CD4-positive, alpha-beta memory T cell (primary cell): Measurements from ENCODE around the gene MICB. TPM values are rescaled to one million over a fixed set of nuclear protein-coding genes. Genes with fewer than 3 reads are reported as not detected.
A peak's percentile ranks its signal among the peaks of the same experiment; 100 is the strongest.

Experiments
- CTCF ChIA-PET: fragments of 350-600 bp; sonication (Branson Sonifier 250); formaldehyde crosslinking; loops from one replicate; lab custom pipeline; 2021; ENCODE audit warnings: inconsistent platforms; ENCODE audit not compliant: partially characterized antibody; lab: Charles Lee
- POLR2A ChIA-PET: fragments of 350-600 bp; sonication (Branson Sonifier 250); formaldehyde crosslinking; loops from one replicate; lab custom pipeline; 2021; ENCODE audit not compliant: partially characterized antibody; lab: Charles Lee
- DNase-seq, 5 donors: peaks; one replicate each; pipeline versions ENCODE4 v3.0.0 to v3.0.0-alpha.2; 2020 to 2022; ENCODE audit warnings: mixed read lengths in 1 of 5
- H3K27ac ChIP-seq: one replicate; pipeline ENCODE4 v1.7.0; 2013; ENCODE audit warnings: low read depth, low read length
- H3K27me3 ChIP-seq: 2 replicates; pipeline ENCODE4 v1.7.0; 2013; ENCODE audit warnings: mild to moderate bottlenecking, low read length, moderate library complexity; ENCODE audit not compliant: insufficient read depth
- H3K36me3 ChIP-seq: 2 replicates; pipeline ENCODE4 v1.7.0; 2013; ENCODE audit warnings: mild to moderate bottlenecking, low read length, moderate library complexity; ENCODE audit not compliant: insufficient read depth
- H3K4me1 ChIP-seq: 2 replicates; pipeline ENCODE4 v1.7.0; 2013; ENCODE audit warnings: mild to moderate bottlenecking, low read length, moderate library complexity; ENCODE audit not compliant: insufficient read depth
- H3K4me3 ChIP-seq, 2 donors: one replicate each; pipeline ENCODE4 v1.7.0; 2013; ENCODE audit warnings: low read length in 2 of 2, mild to moderate bottlenecking in 1 of 2
- H3K9me3 ChIP-seq, 2 donors: one replicate each; pipeline ENCODE4 v1.7.0; 2013; ENCODE audit warnings: low read length in 2 of 2, control low read depth in 1 of 2; ENCODE audit not compliant: control insufficient read depth in 1 of 2
- H3K27ac Mint-ChIP-seq, 7 donors: one replicate each; pipeline ENCODE4 v1.8.0; 2020 to 2021; ENCODE audit warnings: mixed read lengths in 7 of 7, mild to moderate bottlenecking in 6 of 7, inconsistent platforms in 3 of 7, moderate library complexity in 3 of 7
- H3K27me3 Mint-ChIP-seq, 2 donors: one replicate each; pipeline ENCODE4 v1.8.0; 2020 to 2021; ENCODE audit warnings: mixed read lengths in 2 of 2
- H3K36me3 Mint-ChIP-seq, 2 donors: one replicate each; pipeline ENCODE4 v1.8.0; 2020 to 2021; ENCODE audit warnings: mixed read lengths in 2 of 2, inconsistent platforms in 1 of 2, mild to moderate bottlenecking in 1 of 2
- H3K4me1 Mint-ChIP-seq, 4 donors: one replicate each; pipeline ENCODE4 v1.8.0; 2020 to 2021; ENCODE audit warnings: mixed read lengths in 4 of 4, mild to moderate bottlenecking in 1 of 4
- H3K4me3 Mint-ChIP-seq, 8 donors: one replicate each; pipeline ENCODE4 v1.8.0; 2020 to 2021; ENCODE audit warnings: mixed read lengths in 8 of 8, mild to moderate bottlenecking in 7 of 8, moderate library complexity in 6 of 8, inconsistent platforms in 3 of 8
- H3K9me3 Mint-ChIP-seq, 8 donors: one replicate each; pipeline ENCODE4 v1.8.0; 2020 to 2021; ENCODE audit warnings: mixed read lengths in 8 of 8, mild to moderate bottlenecking in 5 of 8, inconsistent platforms in 3 of 8, moderate library complexity in 1 of 8
- intact Hi-C: fragments of 100-400 bp; cut with micrococcal nuclease; formaldehyde crosslinking; loops from one replicate; pipeline ENCODE4 v1.15.1; 2023
- polyA plus RNA-seq, 2 donors: library from polyadenylated mRNA; unstranded; fragments of 300-500 nt; fragmentation: Illumina TruSeq; gene quantifications; one replicate each; pipeline ENCODE4 v1.2.3, GENCODE V29; 2021
- total RNA-seq, 2 experiments: library from RNA; stranded (reverse); gene quantifications; one replicate each; pipeline ENCODE4 v1.2.3, GENCODE V29; 2021

MICB gene
- total and polyA plus RNA-seq, 4 experiments from 2014 or later = 8.0 to 26.3 (median 16.5) TPM

GRCh38 chr6:31466466-31466865 lies 31.5 kb upstream of the MICB start:
- POLR2A ChIA-PET = interaction anchor here (1.6 kb wide), 1 partner anchor 23 kb away, joined by 3 read pairs; no protein-coding TSS in a partner anchor
- peak overlapping the region; percentile 97 to 100 (median 100) for H3K4me3 Mint-ChIP-seq
- intact Hi-C loops = no loop called here

GRCh38 chr6:31467151-31467550 lies 30.8 kb upstream of the MICB start:
- no peaks in the 10 kb centered on the region for H3K9me3 ChIP-seq

More at GRCh38 chr6:31466466-31466865, 31.5 kb upstream of the MICB start:
- DNase-seq = no peak
- no peaks in the 10 kb centered on the region for H3K27me3 Mint-ChIP-seq
- CTCF ChIA-PET = interaction anchor here (1.2 kb wide), 1 partner anchor 10 kb away, joined by 3 read pairs; no protein-coding TSS in a partner anchor
- peaks cover 18 to 78% of the 10 kb centered on the region in 2 donors for H3K36me3 Mint-ChIP-seq
- Histone ChIP-seq H3K27ac (peak overlapping the region; percentile 99), H3K27me3 (no peaks in the 10 kb centered on the region), H3K4me1 (peaks cover 88% of the 10 kb centered on the region), H3K9me3 (no peaks in the 10 kb centered on the region), H3K4me3 (peak overlapping the region in 1 of 2 donors; percentile 82), H3K36me3 (peaks cover 5% of the 10 kb centered on the region)
- peaks cover 0 to 1% (median 0%) of the 10 kb centered on the region in 8 donors for H3K9me3 Mint-ChIP-seq
- peaks cover 75 to 97% (median 85%) of the 10 kb centered on the region in 4 donors for H3K4me1 Mint-ChIP-seq
- H3K27ac Mint-ChIP-seq = peak overlapping the region; percentile 60 to 100 (median 99)

DNA sequence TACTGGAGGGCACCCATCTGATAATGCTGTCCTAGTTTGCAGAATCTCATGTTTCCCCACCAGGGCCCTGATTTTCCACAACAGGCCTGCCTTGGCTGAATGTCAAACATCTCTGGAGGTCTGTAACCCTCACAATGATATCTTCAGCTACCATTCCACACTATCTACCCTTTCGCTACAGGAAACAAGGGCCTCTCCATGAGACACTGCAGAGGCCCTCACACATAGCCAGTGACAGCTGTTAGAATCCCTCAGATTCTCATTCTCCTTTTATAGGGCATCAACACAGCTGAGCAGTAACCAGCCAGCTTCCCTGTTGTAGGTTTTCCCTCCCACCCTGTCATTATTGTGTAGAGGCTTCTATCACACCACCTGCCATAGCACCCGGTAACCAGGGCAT lies 29.6 kb upstream of the MICB start:
- no peaks in the 10 kb centered on the region for H3K27me3 ChIP-seq
- peaks cover 5% of the 10 kb centered on the region for H3K36me3 ChIP-seq
- Mint-ChIP-seq H3K27me3 (no peaks in the 10 kb centered on the region), H3K27ac (peak overlapping the region in 4 of 7 donors; percentile 43 to 100 (median 78)), H3K4me3 (peak overlapping the region in 6 of 8 donors; percentile 5 to 100 (median 65)), H3K9me3 (peaks cover 0 to 1% (median 0%) of the 10 kb centered on the region in 8 donors), H3K36me3 (peaks cover 18 to 76% of the 10 kb centered on the region in 2 donors), H3K4me1 (peaks cover 80 to 97% (median 89%) of the 10 kb centered on the region in 4 donors)
- ChIA-PET POLR2A (interaction anchor here (0.7 to 1.5 kb wide), 3 partner anchors 8 to 73 kb away, joined by 3 to 4 read pairs (median 4); partner anchors contain the start of gene DDX39B), CTCF (interaction anchor here (0.7 to 1.4 kb wide), 3 partner anchors 29 to 130 kb away, joined by 3 read pairs; no protein-coding TSS in a partner anchor)
- DNase-seq = no peak
- no peak overlapping the region for H3K27ac ChIP-seq
- H3K9me3 ChIP-seq = no peaks in the 10 kb centered on the region
- H3K4me3 ChIP-seq = no peak overlapping the region
- peaks cover 93% of the 10 kb centered on the region for H3K4me1 ChIP-seq
- intact Hi-C loops = no loop called here

More at GRCh38 chr6:31467151-31467550, 30.8 kb upstream of the MICB start:
- peak overlapping the region; percentile 50 to 100 (median 98) for H3K4me3 Mint-ChIP-seq
- ChIA-PET POLR2A (interaction anchor here (1.5 to 1.6 kb wide), 2 partner anchors 9 to 22 kb away, joined by 3 to 4 read pairs; no protein-coding TSS in a partner anchor), CTCF (no interaction called here)
- intact Hi-C loops = no loop called here
- H3K27ac Mint-ChIP-seq = peak overlapping the region; percentile 42 to 100 (median 93)
- peaks cover 0 to 1% (median 0%) of the 10 kb centered on the region in 8 donors for H3K9me3 Mint-ChIP-seq
- peak overlapping the region; percentile 99 for H3K27ac ChIP-seq
- DNase-seq = no peak
- H3K27me3 Mint-ChIP-seq = no peaks in the 10 kb centered on the region
- H3K4me3 ChIP-seq = no peak overlapping the region
- peaks cover 76 to 97% (median 86%) of the 10 kb centered on the region in 4 donors for H3K4me1 Mint-ChIP-seq
- H3K36me3 Mint-ChIP-seq = peaks cover 18 to 81% of the 10 kb centered on the region in 2 donors
- peaks cover 5% of the 10 kb centered on the region for H3K36me3 ChIP-seq
- H3K4me1 ChIP-seq = peaks cover 88% of the 10 kb centered on the region
- no peaks in the 10 kb centered on the region for H3K27me3 ChIP-seq

DNA sequence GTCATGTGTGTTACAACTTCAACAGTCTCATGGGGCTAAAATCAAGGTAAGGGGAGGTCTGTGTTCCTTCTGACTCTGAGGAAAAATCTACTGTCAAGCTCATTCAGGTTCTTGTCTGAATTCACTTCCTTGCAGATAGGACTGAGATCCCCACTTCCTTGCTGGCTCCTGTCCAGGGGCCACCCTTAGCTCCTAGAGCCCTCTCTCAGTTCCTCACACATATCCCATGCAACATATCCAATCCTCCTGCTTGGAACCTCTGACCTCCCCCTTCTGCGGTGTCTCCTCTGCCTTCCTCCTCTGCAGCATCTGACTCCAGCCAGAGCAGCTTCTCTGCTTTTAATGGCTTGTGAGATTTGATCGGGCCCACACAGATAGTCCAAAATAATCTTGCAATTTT lies 27.1 kb upstream of the MICB start:
- H3K9me3 Mint-ChIP-seq = no peaks in the 10 kb centered on the region
- no peak overlapping the region for H3K27ac ChIP-seq
- H3K27me3 Mint-ChIP-seq = no peaks in the 10 kb centered on the region
- H3K4me3 Mint-ChIP-seq = peak overlapping the region in 5 of 8 donors; percentile 21 to 73 (median 56)
- H3K27me3 ChIP-seq = no peaks in the 10 kb centered on the region
- CTCF ChIA-PET = no interaction called here
- H3K36me3 ChIP-seq = no peaks in the 10 kb centered on the region
- POLR2A ChIA-PET = interaction anchor here (0.5 to 2.9 kb wide), 6 partner anchors 9 to 72 kb away, joined by 3 to 24 read pairs (median 4); no protein-coding TSS in a partner anchor
- peaks cover 91% of the 10 kb centered on the region for H3K4me1 ChIP-seq
- DNase-seq = no peak
- no peaks in the 10 kb centered on the region for H3K9me3 ChIP-seq
- H3K36me3 Mint-ChIP-seq = peaks cover 0 to 60% of the 10 kb centered on the region in 2 donors
- H3K27ac Mint-ChIP-seq = peak overlapping the region in 6 of 7 donors; percentile 33 to 85 (median 70)
- intact Hi-C loops = no loop called here
- peaks cover 76 to 99% (median 92%) of the 10 kb centered on the region in 4 donors for H3K4me1 Mint-ChIP-seq
- H3K4me3 ChIP-seq = no peak overlapping the region

GRCh38 chr6:31471711-31472110 lies 26.2 kb upstream of the MICB start:
- Mint-ChIP-seq H3K27me3 (no peaks in the 10 kb centered on the region), H3K27ac (peak overlapping the region; percentile 50 to 85 (median 80)), H3K4me3 (peak overlapping the region in 6 of 8 donors; percentile 1 to 73 (median 62)), H3K36me3 (peaks cover 0 to 51% of the 10 kb centered on the region in 2 donors), H3K9me3 (no peaks in the 10 kb centered on the region), H3K4me1 (peaks cover 69 to 97% (median 84%) of the 10 kb centered on the region in 4 donors)
- Histone ChIP-seq H3K4me3 (no peak overlapping the region), H3K9me3 (no peaks in the 10 kb centered on the region), H3K4me1 (peaks cover 82% of the 10 kb centered on the region), H3K27me3 (no peaks in the 10 kb centered on the region), H3K27ac (no peak overlapping the region), H3K36me3 (no peaks in the 10 kb centered on the region)
- CTCF ChIA-PET = interaction anchor here (1.2 kb wide), 1 partner anchor 9 kb away, joined by 3 read pairs; no protein-coding TSS in a partner anchor
- DNase-seq = no peak
- POLR2A ChIA-PET = interaction anchor here (0.9 to 2.9 kb wide), 6 partner anchors 9 to 73 kb away, joined by 3 to 24 read pairs (median 4); partner anchors contain the start of gene MICB
- intact Hi-C loops = no loop called here

- no peak overlapping the region for H3K4me3 ChIP-seq
- ChIA-PET POLR2A (interaction anchor here (2.9 kb wide), 1 partner anchor 11 kb away, joined by 24 read pairs; no protein-coding TSS in a partner anchor), CTCF (interaction anchor here (0.6 to 1.2 kb wide), 2 partner anchors 10 to 17 kb away, joined by 3 read pairs; no protein-coding TSS in a partner anchor)
- Mint-ChIP-seq H3K4me1 (peaks cover 63 to 94% (median 82%) of the 10 kb centered on the region in 4 donors), H3K36me3 (peaks cover 0 to 45% of the 10 kb centered on the region in 2 donors), H3K27ac (peak overlapping the region in 6 of 7 donors; percentile 4 to 85 (median 66)), H3K9me3 (no peaks in the 10 kb centered on the region), H3K27me3 (no peaks in the 10 kb centered on the region), H3K4me3 (peak overlapping the region in 1 of 8 donors; percentile 72)
- intact Hi-C loops = no loop called here
- H3K27ac ChIP-seq = no peak overlapping the region
- H3K36me3 ChIP-seq = no peaks in the 10 kb centered on the region
- no peak for DNase-seq
- H3K27me3 ChIP-seq = no peaks in the 10 kb centered on the region
- no peaks in the 10 kb centered on the region for H3K9me3 ChIP-seq
- peaks cover 77% of the 10 kb centered on the region for H3K4me1 ChIP-seq
Observed at GRCh38 chr6:31472259-31472658, 25.7 kb upstream of the MICB start.

GRCh38 chr6:31473244-31473643 lies 24.7 kb upstream of the MICB start:
- intact Hi-C loops = no loop called here
- H3K4me3 ChIP-seq = no peak overlapping the region
- peaks cover 0 to 36% of the 10 kb centered on the region in 2 donors for H3K36me3 Mint-ChIP-seq

More at GRCh38 chr6:31473244-31473643, 24.7 kb upstream of the MICB start:
- H3K4me3 Mint-ChIP-seq = no peak overlapping the region
- H3K36me3 ChIP-seq = no peaks in the 10 kb centered on the region
- POLR2A ChIA-PET = no interaction called here
- CTCF ChIA-PET = interaction anchor here (1.2 kb wide), 1 partner anchor 11 kb away, joined by 3 read pairs; no protein-coding TSS in a partner anchor
- no peak overlapping the region for H3K27ac ChIP-seq
- H3K9me3 Mint-ChIP-seq = no peaks in the 10 kb centered on the region
- H3K27ac Mint-ChIP-seq = peak overlapping the region in 3 of 7 donors; percentile 50 to 77 (median 73)
- H3K27me3 ChIP-seq = no peaks in the 10 kb centered on the region
- DNase-seq = no peak
- no peaks in the 10 kb centered on the region for H3K27me3 Mint-ChIP-seq
- peaks cover 67% of the 10 kb centered on the region for H3K4me1 ChIP-seq
- H3K9me3 ChIP-seq = no peaks in the 10 kb centered on the region
- peaks cover 56 to 85% (median 75%) of the 10 kb centered on the region in 4 donors for H3K4me1 Mint-ChIP-seq
